HT1080 (cell line): Measurements from ENCODE around the gene GPRASP2. TPM values are rescaled to one million over a fixed set of nuclear protein-coding genes. Genes with fewer than 3 reads are reported as not detected.

Source experiments
- DNase-seq: peaks from one replicate; pipeline ENCODE4 v3.0.0-alpha.2; 2015; ENCODE audit warnings: low read depth
- small RNA-seq: library from RNA; depleted of rRNA; stranded (forward); fragments of <200 nt; gene quantifications from one replicate; pipeline ENCODE3, GENCODE V24; 2014
- total RNA-seq: library from RNA; depleted of rRNA; stranded (reverse); fragments of >200 nt; shearing (Covaris generic); gene quantifications from 2 replicates; pipeline ENCODE4 v1.2.3, GENCODE V29; 2014; rRNA removed

Gene GPRASP2
- total RNA-seq, 1 experiment from 2014 or later = 17.8 TPM

- DNase-seq = no peak
These were observed 32.1 kb downstream of the GPRASP2 start for GRCh38 chrX:102744307-102744706.

- no peak for DNase-seq
These were observed 33.2 kb downstream of the GPRASP2 start for GRCh38 chrX:102745513-102745856.

GRCh38 chrX:102745857-102746584, 33.8 kb downstream of the GPRASP2 start:
- no peak for DNase-seq

- DNase-seq = peak; percentile 85
These were observed 53.0 kb downstream of the GPRASP2 start for GRCh38 chrX:102765217-102765616.

- peak; percentile 63 for DNase-seq
These were observed 53.6 kb downstream of the GPRASP2 start for GRCh38 chrX:102765809-102766208.

GRCh38 chrX:102767287-102767686, 55.0 kb downstream of the GPRASP2 start:
- DNase-seq = no peak

Small RNAs within 50 kb of the gene (small RNA-seq; reads per million reads assigned to genes)
- not detected for gene RNU6-589P

Other genes starting within 250 kb of the GPRASP2 start
- gene TCP11X2, start 240.6 kb upstream of the GPRASP2 start, total RNA-seq = 0.10 TPM in 1 of 2 replicates, not detected in the other
- 2.7 and 2.8 TPM in 2 replicates for gene TMSB15A, start 195.7 kb upstream of the GPRASP2 start, total RNA-seq
- gene ARMCX5, start 112.9 kb upstream of the GPRASP2 start, total RNA-seq = 11.5 and 22.3 TPM in 2 replicates
- 0.18 and 0.43 TPM in 2 replicates for gene GPRASP1, start 61.0 kb upstream of the GPRASP2 start, total RNA-seq
- gene GPRASP3, start 8.3 kb downstream of the GPRASP2 start, total RNA-seq = 0.40 and 0.71 TPM in 2 replicates
- gene RAB40AL, start 224.8 kb downstream of the GPRASP2 start, total RNA-seq = 0.13 TPM in 1 of 2 replicates, not detected in the other